Anterior cingulate cortex (tissue), 58 donors: Measurements from ENCODE around the gene WDTC1.

Experiments used
- DNase-seq, 58 donors: peaks; one replicate each; lab custom pipeline; 2025; lab: John Stamatoyannopoulos, UW

Gene WDTC1

DNA sequence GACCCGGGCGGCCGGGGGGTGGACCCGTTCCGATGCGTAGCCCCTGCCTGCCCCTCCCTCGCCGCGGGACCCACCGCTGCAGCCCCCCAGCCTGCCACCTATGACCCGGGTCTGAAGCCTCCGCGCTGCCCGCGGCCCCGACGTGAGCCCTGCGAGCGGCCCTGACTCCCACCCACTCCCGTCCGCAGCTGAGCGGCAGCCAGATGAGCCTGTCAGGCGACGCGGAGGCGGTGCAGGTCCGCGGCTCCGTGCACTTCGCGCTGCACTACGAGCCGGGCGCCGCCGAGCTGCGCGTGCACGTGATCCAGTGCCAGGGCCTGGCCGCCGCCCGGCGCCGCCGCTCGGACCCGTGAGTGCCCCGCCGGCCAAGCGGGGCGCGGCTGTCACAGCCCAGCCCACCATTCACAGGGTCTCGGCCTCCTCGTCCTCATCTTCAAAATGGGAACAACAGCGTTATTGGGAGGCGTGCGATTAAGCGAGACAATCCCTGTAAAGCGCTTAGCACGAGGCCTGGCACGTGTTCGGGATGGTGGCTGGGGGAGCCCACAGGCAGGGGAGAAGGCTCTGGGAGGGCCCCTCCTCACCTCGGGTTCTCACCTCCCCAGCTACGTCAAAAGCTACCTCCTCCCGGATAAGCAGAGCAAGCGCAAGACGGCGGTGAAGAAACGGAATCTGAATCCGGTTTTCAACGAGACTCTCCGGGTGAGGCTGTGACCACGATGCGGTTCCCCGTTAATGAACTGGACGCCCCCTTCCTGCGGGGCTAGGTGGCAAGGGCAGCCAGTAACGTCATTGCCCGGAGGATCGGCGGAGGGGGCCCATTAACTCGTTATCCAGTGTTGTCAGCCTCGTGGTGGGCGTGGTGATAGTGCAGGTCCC is 115.6 kb downstream of the WDTC1 start:
- peak in 14 of 58 donors; percentile 4 to 63 (median 17) for DNase-seq

DNA sequence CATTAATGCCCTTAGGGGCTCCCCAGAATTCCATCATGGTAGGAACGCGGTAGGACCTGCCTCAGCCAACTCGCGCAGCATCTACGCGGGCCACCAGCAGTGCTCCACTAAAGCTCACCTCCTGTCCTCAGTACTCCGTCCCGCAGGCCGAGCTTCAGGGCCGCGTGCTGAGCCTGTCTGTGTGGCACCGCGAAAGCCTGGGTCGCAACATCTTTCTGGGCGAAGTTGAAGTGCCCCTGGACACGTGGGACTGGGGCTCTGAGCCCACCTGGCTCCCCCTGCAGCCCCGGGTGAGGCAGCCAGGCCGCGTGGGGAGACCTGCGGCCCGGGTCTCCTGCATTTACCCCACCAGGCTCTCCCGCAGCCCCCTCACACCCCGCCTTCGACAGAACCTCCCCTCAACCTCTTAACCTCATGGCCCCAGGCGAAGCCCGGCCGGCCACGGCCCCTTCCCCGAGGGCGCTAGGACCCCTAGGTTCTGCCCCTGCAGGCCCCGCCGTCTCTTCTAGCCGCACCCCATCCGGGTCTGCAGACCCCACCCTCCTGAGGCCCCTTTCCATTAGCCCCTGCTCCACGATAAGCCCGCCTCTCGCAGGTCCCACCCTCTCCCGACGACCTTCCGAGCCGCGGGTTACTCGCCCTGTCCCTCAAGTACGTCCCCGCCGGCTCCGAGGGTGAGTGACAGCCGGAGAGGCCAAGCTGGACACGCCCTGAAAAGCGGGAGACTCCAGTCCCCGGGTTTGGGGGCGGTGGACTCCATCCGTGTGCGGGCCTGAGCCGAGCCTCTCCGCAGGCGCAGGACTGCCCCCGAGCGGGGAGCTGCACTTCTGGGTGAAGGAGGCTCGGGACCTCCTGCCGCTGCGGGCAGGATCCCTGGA is 116.5 kb downstream of the WDTC1 start:
- no peak for DNase-seq

DNA sequence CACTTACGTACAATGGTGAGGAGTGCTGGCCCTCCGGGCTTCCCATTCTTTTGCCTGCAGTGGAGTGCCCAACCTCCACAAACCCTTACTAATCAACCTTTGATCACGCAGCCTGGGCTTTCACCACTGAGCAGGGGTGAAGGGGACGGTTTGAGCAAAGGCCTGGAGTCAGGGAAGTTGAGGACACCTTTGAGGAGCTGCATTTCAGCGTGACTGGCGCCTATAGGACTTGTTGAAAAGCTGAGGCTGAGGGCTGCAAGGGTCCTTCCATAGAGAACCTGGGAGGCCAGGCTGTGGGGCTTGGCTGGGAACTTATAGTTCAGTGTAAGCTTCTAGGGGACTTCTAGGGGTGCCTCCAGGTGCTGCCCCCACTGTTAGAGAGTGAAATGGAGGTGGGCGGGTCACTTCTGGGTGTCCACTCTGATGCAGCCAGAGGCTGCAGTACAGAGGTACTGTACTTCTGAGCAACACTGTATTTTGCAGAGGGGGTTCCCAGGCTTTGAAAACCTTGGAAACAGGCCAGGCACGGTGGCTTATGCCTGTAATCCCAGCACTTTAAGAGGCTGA is 117.2 kb downstream of the WDTC1 start:
- DNase-seq, result no peak

DNA sequence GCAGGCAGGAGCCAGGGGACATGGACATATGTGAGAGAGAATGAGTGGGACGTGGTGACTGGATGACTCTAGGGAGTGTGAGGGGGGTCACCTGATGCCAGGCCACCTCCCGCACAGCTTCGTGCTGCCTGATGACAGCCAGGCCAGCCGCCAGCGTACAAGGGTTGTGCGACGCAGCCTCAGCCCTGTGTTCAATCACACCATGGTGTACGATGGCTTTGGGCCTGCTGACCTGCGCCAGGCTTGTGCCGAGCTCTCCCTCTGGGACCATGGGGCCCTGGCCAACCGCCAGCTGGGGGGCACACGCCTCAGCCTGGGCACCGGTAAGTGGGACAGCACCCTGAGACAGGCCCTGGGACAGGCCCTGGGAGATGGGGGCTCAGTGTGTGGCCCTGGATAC is 118.7 kb downstream of the WDTC1 start:
- DNase-seq, result no peak

DNA sequence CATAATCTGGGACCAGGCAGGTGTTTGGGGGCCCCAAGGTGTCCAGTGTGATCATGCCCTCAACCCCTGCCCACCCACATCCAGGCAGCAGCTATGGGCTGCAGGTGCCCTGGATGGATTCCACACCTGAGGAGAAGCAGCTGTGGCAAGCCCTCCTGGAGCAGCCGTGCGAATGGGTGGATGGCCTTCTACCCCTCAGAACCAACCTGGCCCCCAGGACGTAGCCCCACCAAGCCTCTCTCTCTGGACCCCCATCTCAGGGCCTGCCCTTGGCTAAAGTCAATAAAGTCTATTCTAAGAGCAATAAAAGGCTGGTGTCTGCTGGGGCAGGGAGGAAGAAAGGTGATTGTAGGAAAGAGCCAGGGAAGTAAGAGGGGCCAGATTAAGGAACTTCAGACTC is 119.2 kb downstream of the WDTC1 start:
- no peak for DNase-seq

DNA sequence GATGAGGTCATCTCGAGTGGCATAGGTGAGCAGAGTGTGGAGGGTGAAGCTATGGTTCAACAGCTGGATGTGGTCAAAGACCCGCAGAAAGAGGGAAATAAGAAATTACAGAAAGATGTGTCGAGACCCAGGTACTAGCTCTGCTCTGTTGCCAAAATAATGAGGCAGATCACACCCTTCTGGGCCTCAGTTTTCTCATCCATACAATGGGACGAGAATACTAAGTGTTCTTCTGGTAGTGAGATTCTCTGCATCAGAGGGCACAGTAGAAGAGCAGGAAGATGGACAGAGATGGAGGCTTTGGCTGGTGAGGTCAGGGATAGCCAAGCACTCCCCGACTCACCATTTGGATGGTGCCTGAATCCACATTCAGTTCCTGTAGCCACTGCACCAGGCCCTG is 121.3 kb downstream of the WDTC1 start:
- no peak for DNase-seq

DNA sequence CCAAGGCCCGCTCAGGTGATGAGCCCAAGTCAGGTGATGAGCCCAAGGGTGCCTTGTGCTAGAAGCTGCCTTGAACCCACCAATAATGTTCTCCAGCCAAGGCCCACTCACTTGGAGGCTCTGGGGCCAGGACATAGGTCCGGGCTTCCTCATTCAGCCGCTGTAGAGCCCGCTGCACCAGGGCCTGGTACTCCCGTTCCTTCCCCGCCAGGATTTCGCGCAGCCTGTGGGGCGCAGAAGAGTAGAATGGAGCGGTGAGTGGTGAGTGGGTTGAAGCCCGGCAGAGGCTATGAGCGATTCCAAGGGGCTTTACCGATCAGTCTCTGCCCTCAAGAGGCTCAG is 121.8 kb downstream of the WDTC1 start:
- DNase-seq, result no peak

DNA sequence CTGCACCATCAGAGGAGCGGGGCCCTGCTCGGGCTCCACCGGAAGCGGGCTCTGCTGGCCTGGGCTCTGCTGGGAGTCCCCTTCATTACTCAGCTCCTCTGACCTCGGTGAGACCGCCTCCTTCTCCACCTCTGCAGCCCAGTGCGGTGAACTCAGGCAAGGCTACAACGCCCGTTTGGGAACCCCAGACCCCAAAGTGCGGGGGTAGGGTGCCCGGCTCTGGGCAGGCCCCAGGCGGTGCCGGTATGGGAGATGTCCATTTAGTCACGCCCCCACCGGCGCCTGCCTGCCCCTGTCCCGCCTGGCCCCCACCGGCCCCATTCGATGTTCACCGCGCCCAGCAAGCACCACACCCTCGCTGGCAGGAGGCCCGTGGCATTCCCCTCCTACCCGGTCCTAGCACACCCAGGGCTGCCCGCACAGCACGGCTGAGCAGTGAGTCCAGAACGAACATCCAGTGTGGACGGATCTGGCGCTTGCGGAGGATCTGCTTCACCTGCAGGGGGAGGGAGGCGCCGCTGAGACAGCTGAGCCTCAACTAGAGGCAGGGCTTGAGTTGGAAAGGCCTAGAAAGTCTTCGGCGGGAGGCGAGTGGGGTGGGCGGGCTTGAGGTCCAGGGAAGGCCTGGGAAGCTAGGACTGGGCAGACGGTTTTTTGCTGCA is 122.3 kb downstream of the WDTC1 start:
- DNase-seq, result no peak

DNA sequence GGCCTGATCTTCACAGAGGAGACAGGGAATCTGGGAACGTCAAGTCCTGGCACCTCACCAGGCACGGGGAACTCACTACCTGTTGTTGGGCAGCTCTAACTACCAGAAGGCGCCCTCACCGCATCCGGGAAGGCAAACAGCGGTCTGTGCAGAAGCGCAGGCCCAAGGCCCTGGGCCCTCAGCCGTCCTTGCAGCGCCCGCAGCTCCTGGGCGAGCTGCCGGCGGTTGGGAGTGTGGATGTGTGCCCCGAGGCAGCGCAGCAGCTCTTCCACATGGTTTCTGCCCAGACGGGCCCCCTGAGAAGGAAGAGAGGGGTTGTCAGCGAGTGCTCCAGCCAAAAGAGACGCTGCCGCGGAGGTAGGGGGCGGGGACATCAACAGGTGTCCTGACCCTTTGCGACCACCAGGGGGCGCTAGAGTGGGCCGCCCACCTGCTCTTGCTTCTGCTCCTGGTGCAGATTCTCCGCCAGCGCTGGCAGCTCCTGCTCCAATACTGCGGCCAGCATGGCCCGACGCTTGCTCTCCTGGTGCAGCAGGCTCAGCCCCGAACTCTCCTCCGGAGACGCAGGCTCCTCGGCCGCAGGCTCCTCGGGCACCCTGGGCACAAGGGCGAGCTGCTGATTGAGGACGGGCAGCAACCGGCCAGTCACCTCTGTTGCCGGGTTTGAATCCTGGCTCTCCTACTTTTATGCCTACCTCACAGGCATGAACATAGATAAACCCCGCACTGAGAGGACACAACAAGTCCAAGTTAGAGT is 123.0 kb downstream of the WDTC1 start:
- DNase-seq, result peak in 41 of 58 donors; percentile 7 to 70 (median 28)
